ENCODE measurements around the gene GREM2.

DNA sequence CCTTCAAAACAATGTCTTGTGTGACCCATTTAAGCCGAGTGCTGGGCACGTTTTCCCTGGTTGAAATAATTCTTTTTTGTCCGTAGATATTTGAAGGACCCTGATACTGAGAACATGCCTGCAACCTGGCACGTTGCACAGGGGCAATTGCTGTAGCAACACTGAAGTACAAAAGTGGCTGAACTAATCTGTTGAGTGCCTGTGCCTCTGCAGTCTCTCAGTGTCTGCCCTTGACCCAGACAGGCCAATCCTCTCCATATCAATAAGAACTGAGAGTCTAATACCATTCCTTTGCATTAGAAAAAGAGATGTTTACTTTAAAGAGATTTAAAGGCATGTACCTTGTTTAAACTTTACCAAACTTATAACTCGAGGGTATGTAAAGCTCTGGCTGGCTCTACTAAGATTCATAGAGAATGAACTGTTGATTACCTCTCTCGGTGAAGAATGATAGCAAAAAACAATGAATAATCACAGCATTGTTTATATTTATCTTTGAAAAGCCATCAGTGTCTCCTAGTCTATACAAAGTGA, 2.4 kb downstream of the GREM2 start:
- TF ChIP-seq RCOR1 (IDR thresholded peaks at IDR 0.05; ENCODE audit: insufficient replicate concordance, low read length) (no peak), POLR2A (IDR thresholded peaks at IDR 0.05; ENCODE audit: low read depth, low read length) (no peak), CTCF (conservative IDR thresholded peaks at IDR 0.05; ENCODE audit: low read depth, low read length) (no peak), NFE2L2 (IDR thresholded peaks at IDR 0.05; ENCODE audit: low read depth, low read length) (no peak), BHLHE40 (IDR thresholded peaks at IDR 0.05; ENCODE audit: low read depth, low read length) (no peak)

Measured in IMR-90 (cell line).